ENCODE measurements around the gene TBX2. TPM values are rescaled to one million over a fixed set of nuclear protein-coding genes. Genes with fewer than 3 reads are reported as not detected.
A peak's percentile ranks its signal among the peaks of the same experiment; 100 is the strongest.

The TBX2 gene
- total and polyA plus RNA-seq, 2 of the 13 experiments (the other 11 are each of a cell fraction or from before 2014, with no cell fraction given), result 2.8 to 15.3 TPM

- TF ChIP-seq PATZ1 (CRISPR knock-in tag; IDR thresholded peaks at IDR 0.05) (peak; percentile 94), HINFP (CRISPR knock-in tag; IDR thresholded peaks at IDR 0.05; ENCODE audit: low read depth) (0 out of 2 replicates have a peak, but pooled peaks have one; percentile 61), AHR (CRISPR knock-in tag; IDR thresholded peaks at IDR 0.05) (no peak), ZNF510 (CRISPR knock-in tag; IDR thresholded peaks at IDR 0.05; ENCODE audit: low read depth) (0 out of 2 replicates have a peak, but pooled peaks have one; percentile 53), CERS6 (CRISPR knock-in tag; IDR thresholded peaks at IDR 0.05) (no peak), FOXA3 (CRISPR knock-in tag; IDR thresholded peaks at IDR 0.05) (peak; percentile 7; the same call in 1 of the 2 replicates), ZNF816 (CRISPR knock-in tag; IDR thresholded peaks at IDR 0.05; ENCODE audit: borderline replicate concordance) (no peak; the same call in 1 of the 2 replicates), PAXIP1 (CRISPR knock-in tag; conservative IDR thresholded peaks at IDR 0.05) (peak; percentile 45; the same call in 1 of the 2 replicates), NR2F6 (IDR thresholded peaks at IDR 0.05) (no peak), NR2F6 (CRISPR knock-in tag; IDR thresholded peaks at IDR 0.05) (no peak), ZBTB25 (CRISPR knock-in tag; IDR thresholded peaks at IDR 0.05) (peak; percentile 53; the same call in 1 of the 2 replicates), ETV6 (CRISPR knock-in tag; conservative IDR thresholded peaks at IDR 0.05) (peak; percentile 46; the same call in 1 of the 2 replicates), NR0B2 (CRISPR knock-in tag; IDR thresholded peaks at IDR 0.05) (peak; percentile 78), STAG1 (CRISPR knock-in tag; IDR thresholded peaks at IDR 0.05) (peak; percentile 19; the same call in 1 of the 2 replicates), THAP7 (CRISPR knock-in tag; IDR thresholded peaks at IDR 0.05) (0 out of 2 replicates have a peak, but pooled peaks have one; percentile 43), FOXP1 (IDR thresholded peaks at IDR 0.05) (no peak), FOXP1 (CRISPR knock-in tag; IDR thresholded peaks at IDR 0.05) (peak; percentile 72), KLF12 (CRISPR knock-in tag; IDR thresholded peaks at IDR 0.05; ENCODE audit: borderline replicate concordance) (peak; percentile 68; the same call in 1 of the 2 replicates)
Measured at GRCh38 chr17:61399131-61400065, at the start of gene TBX2 (continued).
